Activated CD8-positive, alpha-beta memory T cell treated with anti-CD3 and anti-CD28 coated beads for 48 hours (primary cell): ENCODE measurements around the gene NOMO2.
"Not testable (repeated sequence)": the region's sequence is repeated elsewhere in the genome, so short reads cannot be mapped to it uniquely, and the experiment has no call there.

Experiments used
- DNase-seq, 3 experiments: peaks; one replicate each; pipeline ENCODE4 v3.0.0-alpha.2; 2020; ENCODE audit warnings: low read depth in 2 of 3, low spot score in 2 of 3

NOMO2 gene

DNA sequence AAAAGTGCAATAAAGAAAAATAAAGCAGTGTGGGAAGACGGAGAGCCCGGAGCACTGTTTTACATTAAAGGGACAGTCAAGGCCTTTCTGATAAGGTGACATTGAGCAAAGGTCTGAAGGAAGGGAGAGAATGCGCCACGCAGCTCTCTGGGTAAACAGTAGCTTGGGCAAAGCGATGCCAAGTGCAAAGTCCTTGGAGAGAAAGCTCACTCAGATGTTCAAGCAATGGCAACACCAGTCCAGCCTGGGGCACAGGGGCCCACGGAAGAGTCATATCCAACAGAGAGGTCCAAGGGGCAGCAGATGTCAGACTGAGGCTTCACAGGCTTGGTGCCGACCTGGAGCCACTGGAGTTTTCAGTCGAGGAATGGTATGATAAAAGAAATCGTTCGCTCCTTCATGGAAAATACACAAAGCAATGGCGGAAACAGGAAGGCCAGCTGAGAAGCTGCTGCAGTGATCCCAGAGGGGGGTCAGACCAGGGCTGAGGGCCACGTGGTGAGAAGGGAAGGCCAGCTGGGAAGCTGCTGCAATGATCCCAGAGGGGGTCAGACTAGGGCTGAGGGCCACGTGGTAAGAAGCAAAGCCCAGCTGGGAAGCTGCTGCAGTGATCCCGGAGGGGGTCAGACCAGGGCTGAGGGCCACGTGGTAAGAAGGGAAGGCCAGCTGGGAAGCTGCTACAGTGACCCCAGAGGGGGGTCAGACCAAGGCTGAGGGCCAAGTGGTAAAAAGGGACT, 40.3 kb downstream of the NOMO2 start:
- DNase-seq = not testable (repeated sequence)

DNA sequence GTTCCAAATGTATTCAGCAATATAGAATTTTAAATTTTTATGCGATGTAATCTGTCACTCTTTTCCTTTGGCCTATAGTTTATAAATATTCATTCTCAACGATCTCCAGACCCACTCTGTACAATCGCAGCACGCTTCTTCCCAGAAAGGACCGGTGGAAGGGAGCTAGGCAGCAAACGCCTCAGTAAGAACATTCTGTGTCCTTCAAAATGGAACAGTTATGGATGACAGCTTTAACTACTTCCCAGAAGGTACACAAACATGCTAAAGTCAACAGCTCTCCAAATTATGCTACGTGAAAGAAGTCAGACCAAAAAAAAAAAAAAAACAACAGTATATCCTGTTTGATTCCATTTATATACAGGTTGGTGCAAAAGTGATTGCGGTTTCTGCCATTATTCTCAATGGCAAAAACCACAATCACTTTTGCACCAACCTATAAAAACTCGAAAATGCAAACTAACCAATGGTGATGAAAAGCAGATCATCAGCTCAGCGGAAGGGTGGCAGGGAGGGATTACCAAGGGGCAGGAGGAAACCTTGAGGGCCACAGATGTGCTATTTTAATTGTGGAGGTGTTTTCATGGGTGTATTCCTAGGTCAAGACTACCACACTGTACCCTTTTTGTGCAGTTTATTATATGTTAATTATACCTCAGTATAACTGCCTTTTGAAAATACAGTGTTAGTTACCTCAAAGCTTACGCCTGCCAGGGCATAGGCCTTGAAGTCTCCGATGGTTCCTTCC, 43.2 kb downstream of the NOMO2 start:
- not testable (repeated sequence) for DNase-seq

DNA sequence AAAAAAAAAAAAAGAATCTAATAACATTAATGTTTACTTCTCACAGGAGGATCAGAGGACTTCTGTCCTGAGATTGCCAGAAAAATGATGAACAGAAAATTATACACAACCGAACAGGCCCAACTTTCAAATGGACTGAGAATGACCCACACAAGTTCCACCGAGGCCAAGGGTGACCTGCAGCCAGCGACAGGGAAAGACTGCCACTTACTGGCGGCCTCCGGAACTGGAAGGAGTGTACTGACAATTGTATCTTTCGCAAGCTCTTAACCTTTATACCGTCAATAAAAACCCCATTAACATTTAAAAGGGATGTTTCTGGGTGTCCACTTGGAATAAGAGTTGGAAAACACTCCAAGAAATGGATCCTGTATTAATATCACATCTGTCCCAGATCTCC, 63.5 kb downstream of the NOMO2 start:
- not testable (repeated sequence) for DNase-seq

DNA sequence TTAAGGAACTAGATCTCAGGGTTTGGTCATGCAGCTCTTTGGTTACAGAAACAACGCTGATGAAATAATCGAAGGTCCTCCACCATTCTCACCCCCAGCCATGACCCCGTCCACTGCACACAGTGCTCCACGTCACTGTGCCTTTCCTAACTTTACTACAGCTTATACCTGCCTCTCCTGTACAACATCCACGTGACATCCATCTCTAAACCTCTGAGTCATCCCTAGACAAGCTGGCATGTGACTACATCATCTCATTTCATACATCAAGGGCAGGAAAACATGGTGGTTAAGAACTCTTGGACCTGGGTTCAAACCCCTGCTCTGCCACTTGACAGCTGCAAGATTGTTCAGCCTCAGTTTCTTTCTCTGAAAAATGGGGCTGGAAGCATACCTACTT, 64.9 kb downstream of the NOMO2 start:
- DNase-seq = not testable (repeated sequence)

DNA sequence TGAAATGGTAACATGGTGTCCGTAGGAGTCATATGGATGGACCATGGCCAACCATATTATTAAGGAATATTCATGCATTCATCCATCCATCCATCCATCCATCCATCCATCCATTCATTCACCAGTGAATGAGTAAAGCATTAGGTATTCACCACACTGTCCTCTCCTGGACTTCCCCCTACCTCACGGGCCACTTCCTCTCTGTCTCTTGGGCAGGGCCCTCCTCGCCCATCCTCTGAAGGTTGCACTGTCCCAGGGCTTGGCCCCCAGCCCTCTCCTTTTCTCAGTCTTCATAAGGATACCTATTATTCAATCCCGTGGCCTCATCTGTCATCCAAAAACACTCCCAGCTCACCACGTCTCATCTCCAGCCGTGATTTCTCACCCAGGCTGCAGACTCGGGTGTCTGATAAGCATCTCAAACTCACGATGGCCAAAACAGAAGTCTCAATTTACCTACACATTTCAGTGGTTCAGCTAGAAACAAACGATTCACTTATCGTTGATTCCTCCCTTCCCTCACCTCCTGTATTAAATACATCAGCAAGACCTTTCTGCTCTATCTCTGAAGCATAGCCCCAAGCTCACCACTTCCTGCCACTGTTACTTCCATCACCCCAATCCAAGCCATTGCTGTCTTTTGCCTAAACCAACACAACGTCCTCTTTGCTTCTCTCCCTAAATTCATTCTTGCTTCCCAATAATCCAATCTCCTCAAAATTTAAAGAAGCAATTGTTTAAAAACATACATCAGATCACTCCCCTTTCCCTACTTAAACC, 69.6 kb downstream of the NOMO2 start:
- DNase-seq = not testable (repeated sequence)

DNA sequence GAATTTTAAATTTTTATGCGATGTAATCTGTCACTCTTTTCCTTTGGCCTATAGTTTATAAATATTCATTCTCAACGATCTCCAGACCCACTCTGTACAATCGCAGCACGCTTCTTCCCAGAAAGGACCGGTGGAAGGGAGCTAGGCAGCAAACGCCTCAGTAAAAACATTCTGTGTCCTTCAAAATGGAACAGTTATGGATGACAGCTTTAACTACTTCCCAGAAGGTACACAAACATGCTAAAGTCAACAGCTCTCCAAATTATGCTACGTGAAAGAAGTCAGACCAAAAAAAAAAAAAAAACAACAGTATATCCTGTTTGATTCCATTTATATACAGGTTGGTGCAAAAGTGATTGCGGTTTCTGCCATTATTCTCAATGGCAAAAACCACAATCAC, 125.9 kb downstream of the NOMO2 start:
- not testable (repeated sequence) for DNase-seq

DNA sequence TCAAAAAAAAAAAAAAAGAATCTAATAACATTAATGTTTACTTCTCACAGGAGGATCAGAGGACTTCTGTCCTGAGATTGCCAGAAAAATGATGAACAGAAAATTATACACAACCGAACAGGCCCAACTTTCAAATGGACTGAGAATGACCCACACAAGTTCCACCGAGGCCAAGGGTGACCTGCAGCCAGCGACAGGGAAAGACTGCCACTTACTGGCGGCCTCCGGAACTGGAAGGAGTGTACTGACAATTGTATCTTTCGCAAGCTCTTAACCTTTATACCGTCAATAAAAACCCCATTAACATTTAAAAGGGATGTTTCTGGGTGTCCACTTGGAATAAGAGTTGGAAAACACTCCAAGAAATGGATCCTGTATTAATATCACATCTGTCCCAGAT, 146.1 kb downstream of the NOMO2 start:
- DNase-seq = not testable (repeated sequence)

DNA sequence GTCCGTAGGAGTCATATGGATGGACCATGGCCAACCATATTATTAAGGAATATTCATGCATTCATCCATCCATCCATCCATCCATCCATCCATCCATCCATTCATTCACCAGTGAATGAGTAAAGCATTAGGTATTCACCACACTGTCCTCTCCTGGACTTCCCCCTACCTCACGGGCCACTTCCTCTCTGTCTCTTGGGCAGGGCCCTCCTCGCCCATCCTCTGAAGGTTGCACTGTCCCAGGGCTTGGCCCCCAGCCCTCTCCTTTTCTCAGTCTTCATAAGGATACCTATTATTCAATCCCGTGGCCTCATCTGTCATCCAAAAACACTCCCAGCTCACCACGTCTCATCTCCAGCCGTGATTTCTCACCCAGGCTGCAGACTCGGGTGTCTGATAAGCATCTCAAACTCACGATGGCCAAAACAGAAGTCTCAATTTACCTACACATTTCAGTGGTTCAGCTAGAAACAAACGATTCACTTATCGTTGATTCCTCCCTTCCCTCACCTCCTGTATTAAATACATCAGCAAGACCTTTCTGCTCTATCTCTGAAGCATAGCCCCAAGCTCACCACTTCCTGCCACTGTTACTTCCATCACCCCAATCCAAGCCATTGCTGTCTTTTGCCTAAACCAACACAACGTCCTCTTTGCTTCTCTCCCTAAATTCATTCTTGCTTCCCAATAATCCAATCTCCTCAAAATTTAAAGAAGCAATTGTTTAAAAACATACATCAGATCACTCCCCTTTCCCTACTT, 152.2 kb downstream of the NOMO2 start:
- not testable (repeated sequence) for DNase-seq

DNA sequence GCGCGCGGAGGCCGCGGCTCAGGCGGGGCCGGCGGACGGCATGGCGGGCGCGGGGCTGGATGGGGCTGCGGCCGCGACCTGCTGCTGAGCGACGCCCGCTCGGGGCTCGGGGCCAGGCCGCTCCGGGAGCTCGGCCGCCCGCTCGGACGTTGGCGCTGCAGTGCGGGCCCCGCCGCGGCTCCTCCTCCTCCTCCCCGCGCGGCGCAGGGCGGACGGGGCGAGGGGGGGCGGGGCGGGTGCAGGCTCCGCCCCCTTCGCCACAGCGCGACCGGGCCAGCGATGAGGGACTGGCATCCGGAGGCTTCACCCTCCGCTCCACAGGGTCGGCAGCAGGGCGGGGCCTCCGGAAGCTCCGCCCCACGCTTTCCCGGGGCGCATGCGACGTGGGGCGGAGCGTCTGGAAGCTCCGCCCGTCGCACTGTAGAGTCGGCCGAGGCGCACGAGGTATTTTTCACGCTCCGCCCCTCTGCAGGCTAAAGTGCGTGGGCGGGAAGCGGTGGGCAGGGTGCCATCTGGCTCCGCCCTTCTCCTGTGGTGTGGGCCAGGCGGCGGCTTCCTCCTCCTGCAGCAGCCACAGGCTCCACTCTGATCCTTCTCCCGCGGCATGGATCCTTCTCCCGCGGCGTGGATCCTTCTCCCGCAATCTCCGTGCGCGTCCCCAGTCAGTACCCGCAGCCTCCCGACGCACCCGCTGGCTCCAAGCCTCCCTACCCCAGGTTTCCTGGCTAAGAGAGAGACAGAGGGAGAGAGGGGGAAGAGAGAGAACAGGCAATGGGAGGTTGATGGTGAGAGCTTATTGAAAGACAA, 159.8 kb downstream of the NOMO2 start:
- DNase-seq = not testable (repeated sequence)

DNA sequence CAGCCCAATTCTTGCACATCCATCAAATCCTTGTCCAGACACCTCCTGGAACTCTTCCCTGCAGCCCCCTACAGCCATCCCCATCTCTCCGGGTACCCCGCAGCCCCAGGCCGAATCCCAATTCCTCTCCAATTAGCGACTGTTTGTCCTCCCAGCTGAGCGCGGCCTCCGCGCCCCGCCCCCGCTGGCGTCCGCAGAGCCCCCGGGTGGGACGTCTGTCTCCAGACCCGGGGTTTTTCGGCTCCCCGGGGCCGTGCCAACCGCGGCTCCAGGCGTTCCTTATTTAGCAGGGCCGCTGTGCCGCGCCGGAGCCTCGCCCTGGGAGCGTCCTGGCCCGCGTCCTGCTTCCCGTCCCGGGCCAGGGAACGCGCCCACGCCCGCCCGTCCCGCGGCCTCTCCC, 160.7 kb downstream of the NOMO2 start:
- DNase-seq = not testable (repeated sequence)

DNA sequence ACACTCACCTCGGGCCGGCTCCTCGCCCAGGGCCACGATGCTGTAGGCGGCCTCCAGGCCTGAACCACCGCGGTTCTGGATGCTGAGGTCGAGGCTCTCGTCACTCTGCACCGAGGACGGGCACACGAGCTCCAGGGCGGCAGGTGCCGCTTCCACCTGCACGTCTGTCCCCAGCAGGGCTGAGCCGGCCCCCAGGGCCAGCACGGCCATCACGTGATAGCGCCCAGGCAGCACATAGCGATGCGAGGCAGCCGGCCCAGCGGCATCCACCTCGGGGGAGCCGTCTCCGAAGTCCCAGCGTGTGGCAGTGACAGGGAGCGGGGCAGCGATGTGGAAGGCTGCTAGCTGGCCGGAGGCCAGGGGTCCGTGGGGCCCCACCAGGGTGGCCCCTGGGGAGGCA, 167.5 kb downstream of the NOMO2 start:
- not testable (repeated sequence) for DNase-seq

DNA sequence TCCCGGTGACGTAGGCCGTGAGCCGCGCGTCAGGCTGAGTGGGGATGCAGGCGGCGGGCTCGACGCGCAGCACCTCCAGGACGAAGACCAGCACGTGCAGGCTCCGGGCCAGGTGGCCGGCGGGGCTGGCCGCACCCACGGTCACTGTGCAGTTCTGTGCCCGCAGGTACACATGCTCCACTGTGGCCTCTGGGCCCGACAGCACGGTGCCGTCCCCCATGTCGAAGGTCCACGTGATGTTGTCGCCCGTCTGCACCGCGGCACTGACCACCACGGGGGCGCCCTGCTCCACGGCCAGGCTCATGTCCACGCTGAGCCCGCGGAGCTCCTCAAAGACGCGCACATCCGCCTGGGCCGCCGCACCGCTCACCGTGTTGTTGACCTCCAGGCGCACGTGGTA, 174.1 kb downstream of the NOMO2 start:
- not testable (repeated sequence) for DNase-seq

DNA sequence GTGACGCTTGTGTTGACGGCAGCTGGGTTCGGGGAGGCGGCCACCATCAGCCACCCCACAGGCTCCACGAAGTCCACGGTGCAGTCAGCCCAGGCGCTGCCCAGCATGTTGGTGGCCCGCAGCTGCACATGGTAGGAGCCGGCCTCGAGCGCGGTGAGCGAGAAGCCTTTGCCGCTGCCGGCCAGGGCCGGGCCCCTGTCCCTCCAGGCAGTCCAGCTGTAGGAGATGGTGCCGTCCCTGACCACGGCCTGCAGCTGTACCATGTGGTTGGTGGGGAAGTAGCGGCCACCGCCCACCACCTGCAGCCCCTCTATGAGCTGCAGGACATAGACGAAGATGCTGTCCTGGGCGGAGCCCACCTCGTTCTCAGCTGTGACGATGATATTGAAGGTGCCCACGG, 175.4 kb downstream of the NOMO2 start:
- not testable (repeated sequence) for DNase-seq

DNA sequence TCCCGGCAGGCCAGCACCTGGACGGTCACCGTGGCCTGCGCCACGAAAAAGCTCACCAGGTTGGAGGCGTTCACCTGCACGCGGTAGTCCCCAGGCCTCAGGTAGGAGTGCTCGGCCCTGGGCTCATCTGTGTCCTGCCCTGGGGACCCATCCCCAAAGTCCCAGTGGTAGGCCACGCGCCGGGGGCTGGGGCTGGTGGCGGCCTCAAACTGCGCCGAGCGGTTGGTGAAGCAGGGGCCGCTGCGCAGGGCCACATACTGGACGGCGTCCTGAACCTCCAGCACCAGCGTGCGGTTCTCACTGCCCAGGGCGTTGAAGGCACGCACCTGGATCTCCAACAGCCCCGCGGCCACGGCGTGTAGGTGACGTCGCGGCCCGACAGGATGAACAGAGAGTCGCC, 176.6 kb downstream of the NOMO2 start:
- DNase-seq = not testable (repeated sequence)

DNA sequence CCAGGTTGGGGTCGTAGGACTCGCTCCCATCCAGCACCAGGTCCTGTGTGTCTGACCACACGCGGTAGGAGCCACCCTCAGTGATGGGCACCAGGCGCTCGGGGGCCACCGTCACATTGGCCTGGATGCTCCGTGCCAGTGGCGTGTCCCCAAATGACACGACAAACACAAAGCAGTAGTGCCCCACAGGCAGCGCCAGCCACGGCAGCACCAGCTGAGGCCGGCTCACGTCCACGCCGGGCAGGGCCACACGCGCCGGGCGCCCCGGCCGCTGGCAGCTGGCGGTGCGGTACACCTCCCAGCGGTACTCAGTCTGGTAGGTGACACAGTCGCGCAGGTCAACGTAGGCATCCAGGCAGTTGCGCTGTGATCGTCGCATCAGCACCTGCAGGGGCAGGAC, 177.0 kb downstream of the NOMO2 start:
- not testable (repeated sequence) for DNase-seq

DNA sequence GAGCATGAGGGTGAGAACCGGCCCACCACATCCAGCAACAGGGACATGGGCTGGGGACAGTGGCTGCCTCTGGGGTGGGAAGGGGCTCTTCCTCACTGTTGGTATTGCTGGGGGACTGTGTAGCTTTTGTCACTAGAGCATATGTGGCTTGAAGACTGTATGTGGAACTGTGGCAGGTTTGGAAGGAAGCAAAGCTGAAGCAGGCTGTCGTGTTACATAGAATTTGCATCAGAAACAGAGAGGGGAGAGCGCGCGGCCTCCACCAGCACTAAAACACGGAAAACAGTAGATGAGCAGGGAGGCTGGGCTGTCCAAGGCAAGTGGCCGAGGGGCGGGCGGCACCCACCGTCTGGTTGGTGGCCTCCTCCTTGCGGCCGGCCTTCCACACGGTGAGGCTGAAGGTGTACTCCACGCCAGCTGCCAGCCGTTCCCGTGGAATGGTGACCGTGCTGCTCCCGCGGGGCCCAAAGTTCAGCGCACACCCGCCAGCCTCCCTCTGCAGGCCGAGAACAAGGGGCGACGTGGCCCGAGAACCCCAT, 177.7 kb downstream of the NOMO2 start:
- not testable (repeated sequence) for DNase-seq

DNA sequence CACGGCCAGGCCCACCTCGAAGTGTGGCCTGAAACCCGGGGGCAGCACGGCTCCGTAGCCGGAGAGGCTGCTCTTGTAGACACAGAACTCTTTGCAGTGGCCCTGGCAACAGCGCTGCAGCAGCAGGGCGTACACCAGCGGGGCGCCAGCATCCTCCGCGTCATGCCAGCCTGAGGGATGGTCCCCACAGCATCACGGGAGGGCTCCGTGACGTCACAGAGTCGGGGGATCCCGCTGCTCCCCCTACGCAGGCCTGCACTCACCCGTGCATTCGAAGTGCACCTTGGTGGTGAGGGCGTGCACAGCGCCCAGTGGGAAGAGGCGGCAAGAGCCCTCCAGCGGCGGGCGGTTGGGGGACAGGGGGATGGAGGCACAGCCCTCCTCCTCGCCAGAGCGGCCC, 179.2 kb downstream of the NOMO2 start:
- not testable (repeated sequence) for DNase-seq
